Trophoblast cell (in vitro differentiated cells and primary cell): ENCODE results near the gene SCRT2.

Experiments
- DNase-seq, 2 donors: peaks; one replicate each; pipeline ENCODE4 v3.0.0-alpha.2; 2016
- H2AFZ ChIP-seq: 2 replicates; pipeline ENCODE4 v1.6.1; 2013; ENCODE audit warnings: low read length, moderate library complexity, mild to moderate bottlenecking; ENCODE audit not compliant: insufficient read depth, poor library complexity
- H2AK5ac ChIP-seq: 2 replicates; pipeline ENCODE4 v1.6.1; 2013; ENCODE audit warnings: mild to moderate bottlenecking, low read length
- H2BK120ac ChIP-seq: 2 replicates; pipeline ENCODE4 v1.6.1; 2013; ENCODE audit warnings: low read length, mild to moderate bottlenecking, moderate library complexity; ENCODE audit not compliant: insufficient read depth, poor library complexity
- H2BK12ac ChIP-seq: 2 replicates; pipeline ENCODE4 v1.6.1; 2013; ENCODE audit warnings: mild to moderate bottlenecking, low read length, moderate library complexity
- H2BK5ac ChIP-seq: 2 replicates; pipeline ENCODE4 v1.6.1; 2013; ENCODE audit warnings: low read length, low read depth, moderate library complexity, mild to moderate bottlenecking; ENCODE audit not compliant: poor library complexity
- H3K14ac ChIP-seq: 2 replicates; pipeline ENCODE4 v1.6.1; 2013; ENCODE audit warnings: mild to moderate bottlenecking, low read length
- H3K18ac ChIP-seq: 2 replicates; pipeline ENCODE4 v1.6.1; 2013; ENCODE audit warnings: mild to moderate bottlenecking, low read length
- H3K23ac ChIP-seq: 2 replicates; pipeline ENCODE4 v1.6.1; 2013; ENCODE audit warnings: low read length
- H3K27ac ChIP-seq: 2 replicates; pipeline ENCODE4 v1.5.1; 2013; ENCODE audit warnings: low read depth, mild to moderate bottlenecking, inconsistent platforms, low read length, moderate library complexity
- H3K27me3 ChIP-seq: 2 replicates; pipeline ENCODE4 v1.6.1; 2013; ENCODE audit warnings: inconsistent platforms, mild to moderate bottlenecking, low read length, moderate library complexity; ENCODE audit not compliant: insufficient read depth
- H3K36me3 ChIP-seq, 2 experiments: 1 replicate in 1 of 2; 2 replicates in 1 of 2; pipeline ENCODE4 v1.6.1; 2013; ENCODE audit warnings: low read length in 2 of 2, mild to moderate bottlenecking in 2 of 2, moderate library complexity in 1 of 2; ENCODE audit not compliant: insufficient read depth in 2 of 2, control insufficient read depth in 1 of 2
- H3K4ac ChIP-seq: 2 replicates; pipeline ENCODE4 v1.6.1; 2013; ENCODE audit warnings: low read depth, mild to moderate bottlenecking, low read length, moderate library complexity
- H3K4me1 ChIP-seq, 2 experiments: 1 replicate in 1 of 2; 2 replicates in 1 of 2; pipeline ENCODE4 v1.6.1; 2013; ENCODE audit warnings: low read length in 2 of 2, mild to moderate bottlenecking in 2 of 2, moderate library complexity in 1 of 2; ENCODE audit not compliant: insufficient read depth in 2 of 2, control insufficient read depth in 1 of 2
- H3K4me2 ChIP-seq: 2 replicates; pipeline ENCODE4 v1.6.1; 2013; ENCODE audit warnings: inconsistent platforms, mild to moderate bottlenecking, low read length, moderate library complexity
- H3K4me3 ChIP-seq: 2 replicates; pipeline ENCODE4 v1.5.1; 2013; ENCODE audit warnings: mild to moderate bottlenecking, low read depth, low read length, inconsistent platforms
- H3K79me1 ChIP-seq: one replicate; pipeline ENCODE4 v1.6.1; 2013; ENCODE audit warnings: low read length
- H3K79me2 ChIP-seq: 2 replicates; pipeline ENCODE4 v1.6.1; 2013; ENCODE audit warnings: low read length, mild to moderate bottlenecking; ENCODE audit not compliant: control insufficient read depth, insufficient read depth, poor library complexity
- H3K9ac ChIP-seq: 2 replicates; pipeline ENCODE4 v1.6.1; 2013; ENCODE audit warnings: mild to moderate bottlenecking, low read length
- H3K9me3 ChIP-seq: 2 replicates; pipeline ENCODE4 v1.6.1; 2013; ENCODE audit warnings: low read depth, mild to moderate bottlenecking, control low read depth, inconsistent platforms, low read length; ENCODE audit not compliant: insufficient read depth
- H4K12ac ChIP-seq: 2 replicates; pipeline ENCODE4 v1.6.1; 2013; ENCODE audit warnings: low read depth, mild to moderate bottlenecking, low read length, moderate library complexity
- H4K8ac ChIP-seq: 2 replicates; pipeline ENCODE4 v1.6.1; 2013; ENCODE audit warnings: low read depth, mild to moderate bottlenecking, low read length, moderate library complexity
- H4K91ac ChIP-seq: one replicate; pipeline ENCODE4 v1.6.1; 2013; ENCODE audit warnings: low read depth, mild to moderate bottlenecking, low read length, moderate library complexity
- WGBS: extraction: QIAGEN DNeasy Blood & Tissue Kit; methylation state at CpG from one replicate; pipeline ENCODE4 v1.1.7; 2013; ENCODE audit warnings: missing lambda C conversion rate; ENCODE audit not compliant: insufficient read length, insufficient coverage; ENCODE audit errors: extremely low coverage; 5-methylcytosine and 5-hydroxymethylcytosine counted together

Gene SCRT2

DNA sequence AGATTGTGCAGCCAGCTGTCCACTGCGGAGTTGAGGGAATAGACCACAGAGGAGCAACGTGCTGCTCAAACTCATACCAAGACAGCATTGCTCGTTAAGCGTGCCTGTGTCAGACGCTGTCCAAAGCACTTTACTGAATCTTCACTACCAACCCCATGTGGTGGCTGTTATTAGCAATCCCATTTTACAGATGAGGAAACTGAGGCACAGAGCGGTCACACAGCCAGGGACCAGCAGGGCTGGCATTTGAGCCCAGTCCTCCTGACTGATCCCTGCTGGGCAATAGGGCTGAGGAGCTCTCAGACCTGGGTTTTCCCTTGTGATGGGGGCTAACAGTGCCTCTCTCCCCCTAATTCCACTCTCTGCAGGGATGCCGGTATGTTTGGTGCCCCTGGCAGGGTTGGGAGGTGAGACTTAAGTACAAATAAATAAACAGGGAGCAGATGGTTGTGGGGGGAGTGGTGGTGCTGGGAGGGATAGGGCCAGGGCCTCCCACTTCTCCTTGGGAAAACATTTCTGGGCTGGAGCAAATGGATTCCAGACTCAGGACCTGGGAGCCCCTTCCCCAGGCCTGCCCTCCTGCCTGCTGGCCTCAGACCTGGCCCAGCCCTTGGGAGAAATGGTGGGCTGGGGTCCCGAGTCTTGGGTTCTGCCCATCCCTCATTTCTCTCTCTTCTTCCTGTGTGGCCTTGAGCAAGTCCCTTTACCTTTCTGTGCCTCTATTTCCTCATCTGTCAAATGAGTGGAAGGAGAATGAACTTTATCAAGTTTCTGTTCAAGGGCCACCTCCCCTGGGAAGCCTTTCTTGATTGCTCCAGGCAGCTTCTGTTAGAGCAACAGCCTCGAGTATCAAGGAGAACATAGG, 40.3 kb downstream of the SCRT2 start:
- no peak overlapping the region for H2BK12ac ChIP-seq
- no peak for DNase-seq

DNA sequence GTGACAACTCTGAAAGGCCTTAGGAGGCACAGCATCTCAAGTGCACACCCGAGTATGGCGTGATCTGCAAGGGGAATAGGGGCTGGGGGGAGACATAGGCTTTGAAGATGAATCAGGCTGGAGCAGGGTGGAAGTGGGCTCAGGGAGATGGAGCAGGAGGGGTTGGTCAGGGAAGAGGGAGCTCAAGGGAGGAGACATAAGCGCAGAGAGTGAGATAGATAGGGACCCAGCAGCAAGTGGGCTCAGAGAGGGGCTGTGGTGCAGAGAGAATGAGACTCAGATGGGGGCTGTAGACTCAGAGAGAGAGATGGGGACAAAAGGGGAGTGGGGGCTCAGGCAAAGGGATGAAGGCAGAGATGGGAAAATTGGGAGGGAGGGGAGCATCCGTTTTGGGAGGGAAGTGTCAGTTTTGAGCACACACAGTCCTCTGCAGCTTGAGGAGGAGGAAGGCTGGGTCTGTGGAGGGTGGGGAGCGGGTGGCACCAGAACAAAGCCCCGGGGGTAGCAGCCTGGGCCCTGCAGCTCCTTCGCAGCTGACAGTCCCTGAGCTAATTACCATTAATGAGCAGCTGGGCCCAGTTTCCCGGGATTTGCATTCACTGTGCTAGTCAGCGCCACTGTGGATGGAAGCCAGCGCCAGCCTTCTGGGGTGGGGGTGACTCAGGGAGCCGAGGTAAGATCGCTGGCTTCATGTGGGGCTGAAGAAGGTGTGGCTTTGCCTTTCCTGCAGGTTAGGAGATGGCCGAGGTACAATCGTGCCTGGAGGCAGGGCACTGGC, 41.3 kb downstream of the SCRT2 start:
- no peak overlapping the region for H4K91ac ChIP-seq
- H3K18ac ChIP-seq, result no peak overlapping the region
- H3K4me3 ChIP-seq, result no peak overlapping the region
- H3K27ac ChIP-seq, result no peak overlapping the region
- no peak for DNase-seq
- H3K36me3 ChIP-seq, result no peaks in the 10 kb centered on the region
- H2AK5ac ChIP-seq, result no peak overlapping the region
- no peaks in the 10 kb centered on the region for H3K27me3 ChIP-seq
- H3K4ac ChIP-seq, result no peak overlapping the region
- H3K23ac ChIP-seq, result no peak overlapping the region
- no peak overlapping the region for H4K8ac ChIP-seq
- no peak overlapping the region for H2BK12ac ChIP-seq
- no CpG with 5 or more reads among the region's 14 CpGs for WGBS
- peaks cover 0 to 4% of the 10 kb centered on the region in 2 experiments for H3K4me1 ChIP-seq
- no peak overlapping the region for H4K12ac ChIP-seq
- no peak overlapping the region for H2AFZ ChIP-seq
- no peak overlapping the region for H2BK5ac ChIP-seq
- H3K79me2 ChIP-seq, result no peaks in the 10 kb centered on the region
- H3K14ac ChIP-seq, result no peak overlapping the region
- H2BK120ac ChIP-seq, result no peak overlapping the region
- no peaks in the 10 kb centered on the region for H3K79me1 ChIP-seq
- H3K9ac ChIP-seq, result no peak overlapping the region
- peaks cover 2% of the 10 kb centered on the region for H3K9me3 ChIP-seq
- no peak overlapping the region for H3K4me2 ChIP-seq

More for the DNA sequence above, 40.3 kb downstream of the SCRT2 start:
- no peak overlapping the region for H4K91ac ChIP-seq
- H3K4me2 ChIP-seq, result no peak overlapping the region
- H3K4ac ChIP-seq, result no peak overlapping the region
- WGBS, result no CpG with 5 or more reads among the region's 9 CpGs
- peaks cover 0 to 4% of the 10 kb centered on the region in 2 experiments for H3K4me1 ChIP-seq
- peak overlapping the region; percentile 20 for H3K9ac ChIP-seq
- peaks cover 2% of the 10 kb centered on the region for H3K9me3 ChIP-seq
- no peaks in the 10 kb centered on the region for H3K27me3 ChIP-seq
- H3K14ac ChIP-seq, result no peak overlapping the region
- no peak overlapping the region for H2BK120ac ChIP-seq
- no peak overlapping the region for H3K27ac ChIP-seq
- H4K8ac ChIP-seq, result no peak overlapping the region
- no peak overlapping the region for H2AK5ac ChIP-seq
- H3K18ac ChIP-seq, result no peak overlapping the region
- H3K4me3 ChIP-seq, result no peak overlapping the region
- no peaks in the 10 kb centered on the region for H3K36me3 ChIP-seq
- no peak overlapping the region for H2AFZ ChIP-seq
- no peaks in the 10 kb centered on the region for H3K79me2 ChIP-seq
- no peak overlapping the region for H4K12ac ChIP-seq
- no peak overlapping the region for H3K23ac ChIP-seq
- no peaks in the 10 kb centered on the region for H3K79me1 ChIP-seq
- no peak overlapping the region for H2BK5ac ChIP-seq

DNA sequence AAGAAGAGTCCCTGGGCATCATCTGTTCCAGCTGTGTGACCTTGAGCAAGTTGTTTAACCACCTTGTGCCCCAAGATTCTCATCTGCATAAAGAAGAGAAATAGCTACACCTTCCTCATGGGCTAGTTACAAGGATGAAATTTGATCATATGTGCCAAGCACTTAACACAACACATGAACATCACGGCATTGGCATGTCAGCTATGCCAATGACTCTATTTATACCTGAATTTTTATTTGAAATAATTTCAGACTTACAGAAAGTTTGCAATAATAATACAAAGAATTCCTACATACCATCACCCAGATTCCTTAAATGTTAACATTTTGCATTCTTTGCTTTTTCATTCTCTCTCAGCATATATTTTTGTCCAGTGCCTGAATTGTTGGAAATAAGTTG, 44.5 kb downstream of the SCRT2 start:
- Histone ChIP-seq H2BK5ac (no peak overlapping the region), H3K4me3 (no peak overlapping the region), H2BK120ac (no peak overlapping the region), H3K9ac (no peak overlapping the region), H2AFZ (no peak overlapping the region), H3K79me1 (no peaks in the 10 kb centered on the region), H3K23ac (no peak overlapping the region), H3K14ac (no peak overlapping the region), H3K4me1 (no peaks in the 10 kb centered on the region), H3K79me2 (no peaks in the 10 kb centered on the region), H4K8ac (no peak overlapping the region), H3K9me3 (peaks cover 2% of the 10 kb centered on the region), H4K91ac (no peak overlapping the region), H2AK5ac (no peak overlapping the region), H3K27ac (no peak overlapping the region), H3K4ac (no peak overlapping the region), H3K4me2 (no peak overlapping the region), H2BK12ac (no peak overlapping the region), H3K18ac (no peak overlapping the region), H3K36me3 (no peaks in the 10 kb centered on the region), H4K12ac (no peak overlapping the region), H3K27me3 (no peaks in the 10 kb centered on the region)
- peak in 1 of 2 donors; percentile 24 for DNase-seq
- no CpG with 5 or more reads among the region's 1 CpG for WGBS

DNA sequence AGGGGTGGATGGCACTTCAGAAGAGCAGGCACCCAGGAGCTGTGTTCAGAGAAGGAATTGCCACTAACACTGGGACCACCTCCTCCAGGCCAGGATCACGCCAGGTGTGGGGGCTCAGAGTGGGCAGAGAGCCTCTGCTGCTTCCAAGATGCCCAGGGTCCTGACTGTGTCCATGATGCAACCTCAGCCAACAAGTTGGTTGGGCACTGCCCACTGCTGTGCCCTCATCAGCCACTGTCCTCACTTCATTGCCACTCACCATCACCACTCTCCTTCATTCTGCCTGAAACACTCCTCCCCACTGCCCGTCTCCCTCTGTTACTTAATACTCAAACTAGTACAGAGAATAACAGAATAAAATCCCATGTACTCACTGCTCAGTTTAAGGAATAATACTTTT, 49.0 kb downstream of the SCRT2 start:
- H2BK120ac ChIP-seq, result no peak overlapping the region
- DNase-seq, result no peak
- H3K9me3 ChIP-seq, result no peaks in the 10 kb centered on the region
- peaks cover under 1% of the 10 kb centered on the region in 2 experiments for H3K4me1 ChIP-seq
- H3K27me3 ChIP-seq, result no peaks in the 10 kb centered on the region
- H2BK5ac ChIP-seq, result no peak overlapping the region
- no peak overlapping the region for H2BK12ac ChIP-seq
- no peak overlapping the region for H4K91ac ChIP-seq
- WGBS, result no CpG with 5 or more reads among the region's 2 CpGs
- no peak overlapping the region for H3K27ac ChIP-seq
- H4K12ac ChIP-seq, result no peak overlapping the region
- H3K14ac ChIP-seq, result no peak overlapping the region
- no peak overlapping the region for H3K4me3 ChIP-seq
- H3K79me1 ChIP-seq, result no peaks in the 10 kb centered on the region
- no peak overlapping the region for H2AFZ ChIP-seq
- H3K9ac ChIP-seq, result no peak overlapping the region
- H3K4me2 ChIP-seq, result no peak overlapping the region
- no peak overlapping the region for H3K18ac ChIP-seq
- H3K79me2 ChIP-seq, result no peaks in the 10 kb centered on the region
- no peak overlapping the region for H3K23ac ChIP-seq
- H3K4ac ChIP-seq, result no peak overlapping the region
- no peak overlapping the region for H2AK5ac ChIP-seq
- H3K36me3 ChIP-seq, result no peaks in the 10 kb centered on the region
- no peak overlapping the region for H4K8ac ChIP-seq
